Testis (tissue), 3 donors: ENCODE measurements around the gene PDS5A. TPM values are rescaled to one million over a fixed set of nuclear protein-coding genes. Genes with fewer than 3 reads are reported as not detected.

Experiments used
- DNase-seq: peaks from one replicate; pipeline ENCODE4 v3.0.0-alpha.2; 2019
- H3K27ac ChIP-seq, 2 donors: fragments of 200-600 bp; sonication (generic); one replicate each; pipeline ENCODE4 v1.5.1; 2019
- H3K27me3 ChIP-seq: fragments of 200-600 bp; sonication (generic); one replicate; pipeline ENCODE4 v1.5.1; 2019
- H3K36me3 ChIP-seq: fragments of 200-600 bp; sonication (generic); one replicate; pipeline ENCODE4 v1.5.1; 2017; ENCODE audit warnings: low read depth; ENCODE audit errors: missing control alignments
- H3K4me1 ChIP-seq: fragments of 200-600 bp; sonication (generic); one replicate; pipeline ENCODE4 v1.5.1; 2019
- H3K4me3 ChIP-seq, 2 donors: fragments of 200-600 bp; sonication (generic); one replicate each; pipeline ENCODE4 v1.5.1; 2017 to 2019
- H3K9me3 ChIP-seq: fragments of 200-600 bp; sonication (generic); one replicate; pipeline ENCODE4 v1.5.1; 2017
- CTCF ChIP-seq, 3 experiments: fragments of 450-650 bp in 2 of 3; fragments of 200-600 bp in 1 of 3; sonication (generic) in 1 of 3; IDR thresholded peaks; one replicate each; pipeline ENCODE4 v1.5.1; 2016 to 2019; ENCODE audit warnings: antibody characterized with exemption in 3 of 3, mild to moderate bottlenecking in 2 of 3, moderate library complexity in 1 of 3
- POLR2A ChIP-seq: fragments of 450-650 bp; IDR thresholded peaks from one replicate; pipeline ENCODE4 v1.6.1; 2017; ENCODE audit warnings: antibody characterized with exemption, mild to moderate bottlenecking, moderate library complexity
- WGBS, 2 donors: methylation state at CpG; one replicate each; pipeline ENCODE4 v1.1.5; 2018; 5-methylcytosine and 5-hydroxymethylcytosine counted together
- intact Hi-C: fragments of 100-400 bp; cut with DNase I; formaldehyde crosslinking; loops from one replicate; pipeline ENCODE4 v1.15.1; 2023; ENCODE audit warnings: low total_unique reads
- polyA plus RNA-seq: library from polyadenylated mRNA; stranded (reverse); fragments of 350-450 nt; fragmentation: Illumina TruSeq; extraction: RNeasy Lipid Tissue Mini Kit (QIAGEN cat#74804); gene quantifications from one replicate; pipeline ENCODE4 v1.2.3, GENCODE V29; 2014; ENCODE audit warnings: low read depth, low replicate concordance; ENCODE audit not compliant: insufficient read depth
- total RNA-seq, 2 donors: library from RNA; depleted of rRNA; stranded (reverse); fragments of >200 nt; gene quantifications; one replicate each; pipeline ENCODE4 v1.2.3, GENCODE V29; 2016

PDS5A gene
- total and polyA plus RNA-seq, 3 donors from 2014 or later: 20.7 to 61.7 (median 61.3) TPM

- DNase-seq: no peak
- H3K36me3 ChIP-seq: no peaks in the 10 kb centered on the region
- H3K27me3 ChIP-seq: no peaks in the 10 kb centered on the region
- H3K9me3 ChIP-seq: no peaks in the 10 kb centered on the region
- no peak overlapping the region for H3K4me3 ChIP-seq
- peaks cover 12% of the 10 kb centered on the region for H3K4me1 ChIP-seq
- WGBS, 2 donors: 36 to 46% methylated on average over 7 of the region's 7 CpGs
- intact Hi-C loops: no loop called here
- H3K27ac ChIP-seq: no peak overlapping the region
- TF ChIP-seq CTCF (IDR thresholded peaks at IDR 0.05): no peak
- no peak for TF ChIP-seq POLR2A
Observed at GRCh38 chr4:39933671-39934590, 43.8 kb downstream of the PDS5A start.

GRCh38 chr4:39932776-39933402 lies 44.8 kb downstream of the PDS5A start:
- intact Hi-C loops: no loop called here
- Histone ChIP-seq H3K4me1 (peaks cover 12% of the 10 kb centered on the region), H3K9me3 (no peaks in the 10 kb centered on the region), H3K27ac (no peak overlapping the region), H3K27me3 (no peaks in the 10 kb centered on the region), H3K36me3 (no peaks in the 10 kb centered on the region), H3K4me3 (no peak overlapping the region)
- TF ChIP-seq CTCF (IDR thresholded peaks at IDR 0.05) (no peak), POLR2A (no peak)
- no peak for DNase-seq
- 86% methylated on average over 8 of the region's 8 CpGs for WGBS, 2 donors

- intact Hi-C loops: no loop called here
- H3K9me3 ChIP-seq: no peaks in the 10 kb centered on the region
Observed at GRCh38 chr4:39931441-39931901, 46.2 kb downstream of the PDS5A start.

GRCh38 chr4:39928538-39928937 lies 49.2 kb downstream of the PDS5A start:
- TF ChIP-seq CTCF (IDR thresholded peaks at IDR 0.05) (no peak), POLR2A (no peak)
- Histone ChIP-seq H3K27me3 (no peaks in the 10 kb centered on the region), H3K9me3 (no peaks in the 10 kb centered on the region), H3K27ac (no peak overlapping the region), H3K4me3 (no peak overlapping the region), H3K4me1 (peaks cover 4% of the 10 kb centered on the region), H3K36me3 (no peaks in the 10 kb centered on the region)
- 71 to 76% methylated on average over 2 of the region's 2 CpGs for WGBS, 2 donors
- intact Hi-C loops: no loop called here
- DNase-seq: no peak

More at GRCh38 chr4:39931441-39931901, 46.2 kb downstream of the PDS5A start:
- WGBS, 2 donors: 55 to 86% methylated on average over 5 of the region's 5 CpGs
- Histone ChIP-seq H3K4me1 (peaks cover 12% of the 10 kb centered on the region), H3K4me3 (no peak overlapping the region), H3K36me3 (no peaks in the 10 kb centered on the region), H3K27ac (no peak overlapping the region), H3K27me3 (no peaks in the 10 kb centered on the region)
- TF ChIP-seq CTCF (IDR thresholded peaks at IDR 0.05): no peak
- TF ChIP-seq POLR2A: no peak
- no peak for DNase-seq
